ENCODE measurements around the gene JPH2.
"Not testable (repeated sequence)": the region's sequence is repeated elsewhere in the genome, so short reads cannot be mapped to it uniquely, and the experiment has no call there.

JPH2 gene

DNA sequence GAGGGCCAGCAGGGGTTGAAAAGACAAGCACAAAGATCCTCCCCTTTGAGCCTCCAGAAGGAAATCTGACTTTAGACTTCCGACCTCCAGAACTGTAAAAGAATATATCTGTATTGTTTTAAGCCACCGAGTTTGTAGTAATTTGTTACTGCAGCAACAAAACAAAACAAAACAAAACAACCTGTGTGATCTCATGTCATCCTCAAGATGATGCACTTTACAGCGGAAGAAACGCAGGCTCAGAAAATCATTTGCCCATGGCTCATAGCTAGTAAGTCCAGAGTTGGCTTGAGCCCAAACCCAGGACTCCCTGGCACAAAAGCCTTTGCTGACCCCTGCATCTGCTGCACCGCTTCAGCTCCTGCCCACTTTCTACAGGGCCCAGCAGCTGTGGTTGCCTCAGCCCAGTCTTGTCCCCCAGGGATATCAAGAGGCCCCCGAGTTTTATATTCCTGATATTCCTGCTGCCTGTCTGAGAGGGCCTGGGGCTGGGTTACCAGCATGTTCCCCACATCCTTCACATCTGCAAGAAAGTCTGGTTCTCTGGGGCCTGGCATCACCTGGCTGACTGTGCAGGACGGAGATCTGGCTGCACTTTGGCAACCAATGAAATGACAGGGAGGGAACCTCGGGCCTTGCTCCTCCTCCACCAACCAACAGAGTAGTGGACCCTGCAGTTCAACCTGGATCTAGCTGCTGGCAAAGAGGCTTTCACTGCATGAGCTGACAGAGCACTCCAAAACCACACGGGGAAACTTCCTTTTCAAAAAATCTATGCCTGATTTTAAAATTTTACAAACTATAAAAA, 56.9 kb downstream of the JPH2 start:
- no peak for DNase-seq (ENCODE audit: low read depth in 1 of 2, low spot score in 1 of 2)
- H3K27ac ChIP-seq (replicated peaks), result no peak overlapping the region
- TF ChIP-seq, protein P1, sequence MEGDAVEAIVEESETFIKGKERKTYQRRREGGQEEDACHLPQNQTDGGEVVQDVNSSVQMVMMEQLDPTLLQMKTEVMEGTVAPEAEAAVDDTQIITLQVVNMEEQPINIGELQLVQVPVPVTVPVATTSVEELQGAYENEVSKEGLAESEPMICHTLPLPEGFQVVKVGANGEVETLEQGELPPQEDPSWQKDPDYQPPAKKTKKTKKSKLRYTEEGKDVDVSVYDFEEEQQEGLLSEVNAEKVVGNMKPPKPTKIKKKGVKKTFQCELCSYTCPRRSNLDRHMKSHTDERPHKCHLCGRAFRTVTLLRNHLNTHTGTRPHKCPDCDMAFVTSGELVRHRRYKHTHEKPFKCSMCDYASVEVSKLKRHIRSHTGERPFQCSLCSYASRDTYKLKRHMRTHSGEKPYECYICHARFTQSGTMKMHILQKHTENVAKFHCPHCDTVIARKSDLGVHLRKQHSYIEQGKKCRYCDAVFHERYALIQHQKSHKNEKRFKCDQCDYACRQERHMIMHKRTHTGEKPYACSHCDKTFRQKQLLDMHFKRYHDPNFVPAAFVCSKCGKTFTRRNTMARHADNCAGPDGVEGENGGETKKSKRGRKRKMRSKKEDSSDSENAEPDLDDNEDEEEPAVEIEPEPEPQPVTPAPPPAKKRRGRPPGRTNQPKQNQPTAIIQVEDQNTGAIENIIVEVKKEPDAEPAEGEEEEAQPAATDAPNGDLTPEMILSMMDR (IDR thresholded peaks at IDR 0.05; ENCODE audit: insufficient read depth, low read length), result no peak
- TF ChIP-seq POLR2AphosphoS5 (IDR thresholded peaks at IDR 0.05; ENCODE audit: low read depth), result no peak
- TF ChIP-seq SPI1 (IDR thresholded peaks at IDR 0.05; ENCODE audit: borderline replicate concordance, low read depth), result no peak
- TF ChIP-seq, protein P2, sequence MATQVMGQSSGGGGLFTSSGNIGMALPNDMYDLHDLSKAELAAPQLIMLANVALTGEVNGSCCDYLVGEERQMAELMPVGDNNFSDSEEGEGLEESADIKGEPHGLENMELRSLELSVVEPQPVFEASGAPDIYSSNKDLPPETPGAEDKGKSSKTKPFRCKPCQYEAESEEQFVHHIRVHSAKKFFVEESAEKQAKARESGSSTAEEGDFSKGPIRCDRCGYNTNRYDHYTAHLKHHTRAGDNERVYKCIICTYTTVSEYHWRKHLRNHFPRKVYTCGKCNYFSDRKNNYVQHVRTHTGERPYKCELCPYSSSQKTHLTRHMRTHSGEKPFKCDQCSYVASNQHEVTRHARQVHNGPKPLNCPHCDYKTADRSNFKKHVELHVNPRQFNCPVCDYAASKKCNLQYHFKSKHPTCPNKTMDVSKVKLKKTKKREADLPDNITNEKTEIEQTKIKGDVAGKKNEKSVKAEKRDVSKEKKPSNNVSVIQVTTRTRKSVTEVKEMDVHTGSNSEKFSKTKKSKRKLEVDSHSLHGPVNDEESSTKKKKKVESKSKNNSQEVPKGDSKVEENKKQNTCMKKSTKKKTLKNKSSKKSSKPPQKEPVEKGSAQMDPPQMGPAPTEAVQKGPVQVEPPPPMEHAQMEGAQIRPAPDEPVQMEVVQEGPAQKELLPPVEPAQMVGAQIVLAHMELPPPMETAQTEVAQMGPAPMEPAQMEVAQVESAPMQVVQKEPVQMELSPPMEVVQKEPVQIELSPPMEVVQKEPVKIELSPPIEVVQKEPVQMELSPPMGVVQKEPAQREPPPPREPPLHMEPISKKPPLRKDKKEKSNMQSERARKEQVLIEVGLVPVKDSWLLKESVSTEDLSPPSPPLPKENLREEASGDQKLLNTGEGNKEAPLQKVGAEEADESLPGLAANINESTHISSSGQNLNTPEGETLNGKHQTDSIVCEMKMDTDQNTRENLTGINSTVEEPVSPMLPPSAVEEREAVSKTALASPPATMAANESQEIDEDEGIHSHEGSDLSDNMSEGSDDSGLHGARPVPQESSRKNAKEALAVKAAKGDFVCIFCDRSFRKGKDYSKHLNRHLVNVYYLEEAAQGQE (IDR thresholded peaks at IDR 0.05; ENCODE audit: insufficient replicate concordance, low read depth), result no peak
- TF ChIP-seq GABPA (IDR thresholded peaks at IDR 0.05; ENCODE audit: low read depth), result no peak
- H3K4me3 ChIP-seq (replicated peaks; ENCODE audit: insufficient read depth, low read length), result no peak overlapping the region
- H3K27me3 ChIP-seq (ENCODE audit: insufficient read depth, poor library complexity, severe bottlenecking), result peaks cover 5% of the 10 kb centered on the region

DNA sequence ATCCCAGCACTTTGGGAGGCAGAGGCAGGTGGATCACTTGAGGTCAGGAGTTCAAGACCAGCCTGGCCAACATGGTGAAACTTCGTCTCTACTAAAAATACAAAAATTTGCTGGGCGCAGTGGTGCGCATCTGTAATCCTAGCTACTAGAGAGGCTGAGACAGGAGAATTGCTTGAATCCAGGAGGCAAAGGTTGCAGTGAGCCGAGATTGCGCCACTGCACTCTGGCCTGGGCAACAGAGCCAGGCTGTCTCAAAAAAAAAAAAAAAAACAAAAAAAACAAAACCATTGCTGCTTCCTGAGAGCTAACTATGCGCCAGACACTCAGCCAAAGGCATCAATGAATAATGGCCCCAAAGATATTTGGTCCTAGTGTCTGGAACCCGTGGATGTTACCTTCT, 57.7 kb downstream of the JPH2 start:
- not testable (repeated sequence) for H3K27ac ChIP-seq (replicated peaks); H3K27me3 ChIP-seq (ENCODE audit: insufficient read depth, poor library complexity, severe bottlenecking); H3K4me3 ChIP-seq (replicated peaks; ENCODE audit: insufficient read depth, low read length); DNase-seq (ENCODE audit: low read depth in 1 of 2, low spot score in 1 of 2)

DNA sequence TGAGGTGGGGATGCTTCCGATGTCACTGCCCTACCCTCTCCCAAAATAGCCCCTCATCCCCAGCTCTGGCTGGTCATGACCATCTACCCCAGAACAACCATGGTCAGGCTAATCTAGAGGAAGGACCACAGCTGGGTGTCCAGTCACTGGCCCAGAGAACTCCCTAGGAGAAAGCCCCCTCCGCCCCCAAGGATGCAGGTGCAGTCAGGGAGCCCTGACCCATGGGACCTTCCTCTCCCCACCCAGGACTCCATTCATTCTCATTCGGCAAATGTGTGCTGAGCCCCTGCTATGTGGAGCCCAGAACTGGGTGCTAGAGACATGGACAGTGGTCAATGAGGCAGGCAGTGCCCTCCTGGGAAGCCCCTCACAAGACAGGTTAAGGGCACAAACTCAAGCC, 60.5 kb downstream of the JPH2 start:
- no peak overlapping the region for H3K4me3 ChIP-seq (replicated peaks; ENCODE audit: insufficient read depth, low read length)
- H3K27me3 ChIP-seq (ENCODE audit: insufficient read depth, poor library complexity, severe bottlenecking), result peaks cover 2% of the 10 kb centered on the region
- DNase-seq (ENCODE audit: low read depth in 1 of 2, low spot score in 1 of 2), result no peak
- no peak overlapping the region for H3K27ac ChIP-seq (replicated peaks)
- TF ChIP-seq, protein P1 (IDR thresholded peaks at IDR 0.05; ENCODE audit: insufficient read depth, low read length), result no peak
- TF ChIP-seq GABPA (IDR thresholded peaks at IDR 0.05; ENCODE audit: low read depth) (no peak), POLR2AphosphoS5 (IDR thresholded peaks at IDR 0.05; ENCODE audit: low read depth) (no peak), SPI1 (IDR thresholded peaks at IDR 0.05; ENCODE audit: borderline replicate concordance, low read depth) (no peak)
- TF ChIP-seq, protein P2 (IDR thresholded peaks at IDR 0.05; ENCODE audit: insufficient replicate concordance, low read depth), result no peak

DNA sequence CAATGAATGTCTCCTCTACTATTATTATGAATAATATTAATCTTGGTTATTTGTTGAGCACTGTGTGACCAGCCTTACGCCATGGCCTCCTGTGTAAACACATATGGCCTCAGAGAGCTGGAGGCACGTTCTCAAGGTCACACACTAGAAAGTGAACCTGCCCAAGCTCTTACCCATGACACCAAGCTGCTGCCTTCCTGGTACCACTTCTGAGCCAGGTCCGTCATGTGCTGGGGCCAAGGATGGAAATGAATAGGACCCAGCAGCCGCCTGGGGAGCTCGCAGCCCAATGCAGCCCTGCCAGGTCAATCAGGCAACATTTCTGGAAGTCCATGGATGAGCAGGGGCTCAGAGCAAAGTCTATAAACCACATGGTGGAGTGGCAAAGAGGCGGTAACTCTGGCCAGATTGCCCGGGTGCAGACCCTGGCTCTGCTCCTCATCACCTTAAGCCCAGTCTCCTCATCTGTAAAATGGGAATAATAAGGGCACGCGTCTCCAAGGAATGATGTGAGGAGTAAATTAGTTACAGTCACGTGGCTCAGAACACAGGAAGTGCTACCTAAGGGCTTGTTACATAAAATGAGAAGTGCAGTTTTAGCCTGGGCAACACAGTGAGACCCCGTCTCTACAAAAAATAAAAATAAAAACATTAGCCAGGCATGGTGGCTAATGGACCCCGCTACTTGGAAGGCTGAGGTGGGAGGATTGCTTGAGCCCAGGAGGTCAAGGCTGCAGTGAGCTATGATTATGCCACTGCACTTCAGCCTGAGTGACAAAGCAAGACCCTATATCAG, 61.5 kb downstream of the JPH2 start:
- DNase-seq (ENCODE audit: low read depth in 1 of 2, low spot score in 1 of 2), result no peak
- H3K27me3 ChIP-seq (ENCODE audit: insufficient read depth, poor library complexity, severe bottlenecking), result no peaks in the 10 kb centered on the region
- no peak overlapping the region for H3K27ac ChIP-seq (replicated peaks)
- H3K4me3 ChIP-seq (replicated peaks; ENCODE audit: insufficient read depth, low read length), result no peak overlapping the region
- TF ChIP-seq POLR2AphosphoS5 (IDR thresholded peaks at IDR 0.05; ENCODE audit: low read depth) (no peak), SPI1 (IDR thresholded peaks at IDR 0.05; ENCODE audit: borderline replicate concordance, low read depth) (no peak), GABPA (IDR thresholded peaks at IDR 0.05; ENCODE audit: low read depth) (no peak)
- TF ChIP-seq, protein P1 (IDR thresholded peaks at IDR 0.05; ENCODE audit: insufficient read depth, low read length), result no peak
- TF ChIP-seq, protein P2 (IDR thresholded peaks at IDR 0.05; ENCODE audit: insufficient replicate concordance, low read depth), result no peak

Measured in HL-60 (cell line).